A549 (cell line): ENCODE measurements around the gene TBC1D22A. TPM values are rescaled to one million over a fixed set of nuclear protein-coding genes. Genes with fewer than 3 reads are reported as not detected.

Source experiments
- ATAC-seq, 2 experiments: fragments of 200-7000 bp in 1 of 2; fragments of >200 bp in 1 of 2; cut with Nextera tagmentation in 1 of 2; cut with Tn5 transposase in 1 of 2; 3 replicates each; pipeline versions ENCODE4 v1.8.0 to v1.9.1; 2018 to 2020; ENCODE audit warnings: mild to moderate bottlenecking in 1 of 2, moderate library complexity in 1 of 2
- CTCF ChIA-PET: fragments of 300-600 bp; sonication (Branson Sonifier 250); formaldehyde crosslinking; extraction: SDS; loops from one replicate; lab custom pipeline; 2021; ENCODE audit warnings: antibody characterized with exemption, inconsistent platforms; lab: Yijun Ruan, JAX
- POLR2A ChIA-PET: fragments of 350-600 bp; formaldehyde crosslinking; extraction: SDS; loops from one replicate; lab custom pipeline; 2021; ENCODE audit warnings: antibody characterized with exemption, inconsistent platforms; lab: Yijun Ruan, JAX
- DNase-seq, 2 experiments: peaks; one replicate each; pipeline versions ENCODE4 v3.0.0 to v3.0.0-alpha.2; 2011 to 2016; ENCODE audit warnings: low read depth in 1 of 2, low spot score in 1 of 2
- FAIRE-seq: peaks from 2 replicates; lab custom pipeline; 2011; peaks lifted over from hg19 to GRCh38; lab: Jason Lieb, UNC
- H3K27ac ChIP-seq, 2 experiments: fragments of >200 bp; sonication (Bioruptor Twin); formaldehyde crosslinking; 3 replicates each; pipeline ENCODE4 v1.5.1; 2016 to 2017
- H3K4me1 ChIP-seq: fragments of >200 bp; sonication (Bioruptor Twin); formaldehyde crosslinking; 3 replicates; pipeline ENCODE4 v1.6.1; 2016
- H3K4me2 ChIP-seq: fragments of >200 bp; sonication (Bioruptor Twin); formaldehyde crosslinking; 3 replicates; pipeline ENCODE4 v1.6.1; 2016
- H3K4me3 ChIP-seq: fragments of >200 bp; sonication (Bioruptor Twin); formaldehyde crosslinking; 3 replicates; pipeline ENCODE4 v1.5.1; 2016
- H3K9me3 ChIP-seq: fragments of >200 bp; sonication (Bioruptor Twin); formaldehyde crosslinking; 3 replicates; pipeline ENCODE4 v1.6.1; 2016
- BCL3 ChIP-seq: fragments of >200 bp; sonication (Bioruptor Twin); formaldehyde crosslinking; IDR thresholded peaks from 3 replicates; pipeline ENCODE4 v1.6.1; 2016
- BHLHE40 ChIP-seq: IDR thresholded peaks from 2 replicates; pipeline ENCODE4 v1.6.1; 2012; ENCODE audit warnings: low read depth, low read length, inconsistent platforms
- CBX2 ChIP-seq: fragments of 200-600 bp; sonication (generic); IDR thresholded peaks from 2 replicates; pipeline ENCODE4 v1.6.1; 2016; ENCODE audit warnings: low read depth, mild to moderate bottlenecking, borderline replicate concordance
- CHD4 ChIP-seq: fragments of 200-600 bp; sonication (generic); IDR thresholded peaks from 2 replicates; pipeline ENCODE4 v1.6.1; 2016; ENCODE audit warnings: antibody characterized with exemption, mild to moderate bottlenecking, borderline replicate concordance
- E2F6 ChIP-seq: IDR thresholded peaks from 2 replicates; pipeline ENCODE4 v1.6.1; 2012; ENCODE audit warnings: low read depth, borderline replicate concordance
- ELK1 ChIP-seq: fragments of 150-350 bp; IDR thresholded peaks from 2 replicates; pipeline ENCODE4 v1.6.1; 2014; ENCODE audit warnings: low read depth, mild to moderate bottlenecking, low read length
- EP300 ChIP-seq, 2 experiments: fragments of >200 bp; sonication (Bioruptor Twin); formaldehyde crosslinking; IDR thresholded peaks; 2 replicates in 1 of 2; 3 replicates in 1 of 2; pipeline ENCODE4 v1.6.1; 2016 to 2017
- HES2 ChIP-seq: fragments of >200 bp; sonication (Bioruptor Twin); formaldehyde crosslinking; IDR thresholded peaks from 2 replicates; pipeline ENCODE4 v1.6.1; 2016
- HOXB13 ChIP-seq: fragments of 250-450 bp; sonication (Bioruptor Pico); IDR thresholded peaks from 2 replicates; pipeline ENCODE4 v1.5.0; 2020; ENCODE audit warnings: low read depth, mild to moderate bottlenecking, moderate library complexity
- HOXB5 ChIP-seq: fragments of 250-450 bp; sonication (Bioruptor Pico); IDR thresholded peaks from 2 replicates; pipeline ENCODE4 v1.5.0; 2020; ENCODE audit warnings: mild to moderate bottlenecking, moderate library complexity
- JUNB ChIP-seq: fragments of >200 bp; sonication (Bioruptor Twin); formaldehyde crosslinking; IDR thresholded peaks from 2 replicates; pipeline ENCODE4 v1.6.1; 2016
- MAFK ChIP-seq: fragments of 450-650 bp; IDR thresholded peaks from 2 replicates; pipeline ENCODE4 v1.6.1; 2014; ENCODE audit not compliant: partially characterized antibody
- POLR2A ChIP-seq: IDR thresholded peaks from 2 replicates; pipeline ENCODE4 v1.6.1; 2012; ENCODE audit warnings: mild to moderate bottlenecking, low read length
- RAD21 ChIP-seq, 2 experiments: fragments of >200 bp in 1 of 2; sonication (Bioruptor Twin) in 1 of 2; formaldehyde crosslinking in 1 of 2; IDR thresholded peaks in 1 of 2; conservative IDR thresholded peaks in 1 of 2; 2 replicates in 1 of 2; 3 replicates in 1 of 2; pipeline ENCODE4 v1.6.1; 2012 to 2018; ENCODE audit warnings: inconsistent platforms in 1 of 2
- RCOR1 ChIP-seq: fragments of 150-350 bp; IDR thresholded peaks from 2 replicates; pipeline ENCODE4 v1.6.1; 2014; ENCODE audit warnings: antibody characterized with exemption, low read length, low read depth
- USF2 ChIP-seq: fragments of 450-650 bp; IDR thresholded peaks from 2 replicates; pipeline ENCODE4 v1.6.1; 2014; ENCODE audit warnings: antibody characterized with exemption
- WGBS: methylation state at CpG from one replicate; pipeline ENCODE4 v1.1.6; 2017; ENCODE audit errors: missing lambda C conversion rate; 5-methylcytosine and 5-hydroxymethylcytosine counted together
- polyA plus RNA-seq, 4 experiments: library from polyadenylated mRNA; depleted of rRNA in 3 of 4; stranded (reverse); fragments of >200 nt; fragmentation: RNase III in 1 of 4; extraction: RNeasy Plus Mini Kit Qiagen cat#74134 plus additional on column Dnase treatment in 1 of 4; gene quantifications; 2 replicates in 3 of 4; 3 replicates in 1 of 4; pipeline ENCODE4 v1.2.3, GENCODE V29; 2011 to 2017
- TF ChIP-seq, protein P1 (sequence below): fragments of >200 bp; sonication (Bioruptor Twin); formaldehyde crosslinking; IDR thresholded peaks from 3 replicates; pipeline ENCODE4 v1.5.1; 2016
- TF ChIP-seq, protein P2 (sequence below): fragments of 200-600 bp; sonication (generic); IDR thresholded peaks from 2 replicates; pipeline ENCODE4 v1.6.1; 2016; ENCODE audit warnings: antibody characterized with exemption, mild to moderate bottlenecking, moderate library complexity

TBC1D22A gene
- polyA plus RNA-seq, 2 of the 4 experiments (the other 2 are of a cell fraction): 8.9 to 10.8 TPM

DNA sequence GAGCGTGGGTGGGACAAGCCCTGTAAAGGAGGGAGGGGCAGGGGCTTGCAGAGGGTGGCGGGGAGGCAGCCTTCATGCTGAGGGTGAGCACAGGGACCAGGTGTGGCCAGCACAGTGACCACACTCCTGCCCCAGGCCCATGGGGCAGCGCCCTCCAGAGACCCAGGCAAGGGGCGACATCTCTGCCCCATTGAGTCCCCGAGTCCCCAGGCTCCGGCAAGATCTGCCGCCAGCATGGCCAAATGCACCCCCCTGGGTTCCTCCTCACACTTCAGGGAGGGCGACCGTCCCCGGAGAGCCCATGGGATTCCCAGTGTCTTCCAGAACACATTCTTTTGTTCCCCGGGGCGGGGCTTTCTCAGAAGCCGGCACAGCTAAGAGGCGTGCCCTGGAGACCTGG, 362.5 kb downstream of the TBC1D22A start (continued):
- no peak for TF ChIP-seq MAFK
- no peak for TF ChIP-seq BCL3
- TF ChIP-seq CHD4: no peak
- TF ChIP-seq HOXB5 (CRISPR knock-in tag): no peak

DNA sequence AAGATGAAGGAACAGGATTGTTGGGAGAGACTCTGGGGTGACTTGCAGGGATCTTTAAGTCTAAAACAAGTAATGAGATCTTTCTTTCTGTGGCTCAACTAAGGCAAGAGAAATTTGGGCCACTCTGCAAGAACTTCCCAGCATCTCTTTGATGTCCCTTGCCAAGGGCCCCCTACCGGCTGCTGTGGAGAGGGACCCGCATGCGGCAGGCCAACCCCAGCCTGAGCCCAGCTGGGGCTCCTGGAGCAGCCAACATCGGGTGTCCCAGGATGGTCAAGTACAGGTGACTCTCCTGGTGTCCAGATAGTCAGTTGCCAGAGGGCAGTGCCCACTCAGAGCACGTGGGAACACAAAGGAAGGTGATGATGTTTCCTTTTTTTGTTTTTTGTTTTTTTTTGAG, 363.2 kb downstream of the TBC1D22A start:
- WGBS: 35% methylated on average over 5 of the region's 5 CpGs
- no peak overlapping the region for H3K27ac ChIP-seq
- peak; percentile 78 to 84 for ATAC-seq
- no peak for FAIRE-seq
- peak; percentile 27 to 28 for DNase-seq
- H3K4me3 ChIP-seq: no peak overlapping the region
- ChIA-PET POLR2A (no interaction called here), CTCF (interaction anchor here (0.6 kb wide), 1 partner anchor 65 kb away, joined by 3 read pairs; no protein-coding TSS in a partner anchor)
- H3K4me1 ChIP-seq: peaks cover 11% of the 10 kb centered on the region; the same call in 2 of the 3 replicates
- no peak overlapping the region for H3K4me2 ChIP-seq
- TF ChIP-seq RAD21 (conservative IDR thresholded peaks at IDR 0.05 in 1 of 2, IDR thresholded peaks at IDR 0.05 in 1 of 2) (0 out of 5 replicates have a peak, but pooled peaks of 1 of the 2 experiments have one; percentile 14), E2F6 (no peak), JUNB (no peak), RCOR1 (no peak), POLR2A (no peak), ELK1 (no peak), USF2 (no peak), EP300 (IDR thresholded peaks at IDR 0.05) (no peak), HES2 (no peak), CBX2 (no peak), BHLHE40 (no peak), HOXB13 (no peak)
- TF ChIP-seq, protein P1, sequence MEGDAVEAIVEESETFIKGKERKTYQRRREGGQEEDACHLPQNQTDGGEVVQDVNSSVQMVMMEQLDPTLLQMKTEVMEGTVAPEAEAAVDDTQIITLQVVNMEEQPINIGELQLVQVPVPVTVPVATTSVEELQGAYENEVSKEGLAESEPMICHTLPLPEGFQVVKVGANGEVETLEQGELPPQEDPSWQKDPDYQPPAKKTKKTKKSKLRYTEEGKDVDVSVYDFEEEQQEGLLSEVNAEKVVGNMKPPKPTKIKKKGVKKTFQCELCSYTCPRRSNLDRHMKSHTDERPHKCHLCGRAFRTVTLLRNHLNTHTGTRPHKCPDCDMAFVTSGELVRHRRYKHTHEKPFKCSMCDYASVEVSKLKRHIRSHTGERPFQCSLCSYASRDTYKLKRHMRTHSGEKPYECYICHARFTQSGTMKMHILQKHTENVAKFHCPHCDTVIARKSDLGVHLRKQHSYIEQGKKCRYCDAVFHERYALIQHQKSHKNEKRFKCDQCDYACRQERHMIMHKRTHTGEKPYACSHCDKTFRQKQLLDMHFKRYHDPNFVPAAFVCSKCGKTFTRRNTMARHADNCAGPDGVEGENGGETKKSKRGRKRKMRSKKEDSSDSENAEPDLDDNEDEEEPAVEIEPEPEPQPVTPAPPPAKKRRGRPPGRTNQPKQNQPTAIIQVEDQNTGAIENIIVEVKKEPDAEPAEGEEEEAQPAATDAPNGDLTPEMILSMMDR: peak; percentile 24; the same call in 1 of the 3 replicates
- H3K9me3 ChIP-seq: no peaks in the 10 kb centered on the region

DNA sequence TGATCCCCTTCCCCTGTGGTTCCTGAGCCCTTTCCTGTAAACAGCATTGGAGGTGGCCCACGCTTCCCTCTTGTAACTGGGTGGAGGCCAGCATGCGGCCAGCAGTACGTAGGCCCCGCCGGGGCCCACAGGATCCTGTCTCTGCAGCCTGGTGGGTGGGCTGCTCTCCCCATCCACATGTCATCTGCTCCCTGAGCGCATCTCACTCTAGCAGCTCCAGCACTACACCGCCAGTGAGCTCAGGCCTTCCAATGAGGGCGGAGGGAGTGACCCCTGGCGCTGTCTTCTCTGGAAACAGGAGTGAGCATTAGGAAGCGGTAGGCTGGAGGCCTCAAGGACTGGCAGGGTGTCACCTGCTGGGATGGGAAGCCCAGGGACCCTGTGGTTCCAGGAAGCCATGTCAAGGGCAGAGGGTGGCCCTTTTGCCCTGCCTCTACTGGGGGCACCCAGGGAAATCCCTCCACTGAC, 363.9 kb downstream of the TBC1D22A start:
- ATAC-seq (0 out of 6 replicates have a peak, but pooled peaks of 1 of the 2 experiments have one; percentile 20), DNase-seq (no peak), FAIRE-seq (no peak)
- peaks cover 11% of the 10 kb centered on the region; the same call in 2 of the 3 replicates for H3K4me1 ChIP-seq
- ChIA-PET CTCF (no interaction called here), POLR2A (no interaction called here)
- no peak overlapping the region for H3K4me3 ChIP-seq
- TF ChIP-seq, protein P2, sequence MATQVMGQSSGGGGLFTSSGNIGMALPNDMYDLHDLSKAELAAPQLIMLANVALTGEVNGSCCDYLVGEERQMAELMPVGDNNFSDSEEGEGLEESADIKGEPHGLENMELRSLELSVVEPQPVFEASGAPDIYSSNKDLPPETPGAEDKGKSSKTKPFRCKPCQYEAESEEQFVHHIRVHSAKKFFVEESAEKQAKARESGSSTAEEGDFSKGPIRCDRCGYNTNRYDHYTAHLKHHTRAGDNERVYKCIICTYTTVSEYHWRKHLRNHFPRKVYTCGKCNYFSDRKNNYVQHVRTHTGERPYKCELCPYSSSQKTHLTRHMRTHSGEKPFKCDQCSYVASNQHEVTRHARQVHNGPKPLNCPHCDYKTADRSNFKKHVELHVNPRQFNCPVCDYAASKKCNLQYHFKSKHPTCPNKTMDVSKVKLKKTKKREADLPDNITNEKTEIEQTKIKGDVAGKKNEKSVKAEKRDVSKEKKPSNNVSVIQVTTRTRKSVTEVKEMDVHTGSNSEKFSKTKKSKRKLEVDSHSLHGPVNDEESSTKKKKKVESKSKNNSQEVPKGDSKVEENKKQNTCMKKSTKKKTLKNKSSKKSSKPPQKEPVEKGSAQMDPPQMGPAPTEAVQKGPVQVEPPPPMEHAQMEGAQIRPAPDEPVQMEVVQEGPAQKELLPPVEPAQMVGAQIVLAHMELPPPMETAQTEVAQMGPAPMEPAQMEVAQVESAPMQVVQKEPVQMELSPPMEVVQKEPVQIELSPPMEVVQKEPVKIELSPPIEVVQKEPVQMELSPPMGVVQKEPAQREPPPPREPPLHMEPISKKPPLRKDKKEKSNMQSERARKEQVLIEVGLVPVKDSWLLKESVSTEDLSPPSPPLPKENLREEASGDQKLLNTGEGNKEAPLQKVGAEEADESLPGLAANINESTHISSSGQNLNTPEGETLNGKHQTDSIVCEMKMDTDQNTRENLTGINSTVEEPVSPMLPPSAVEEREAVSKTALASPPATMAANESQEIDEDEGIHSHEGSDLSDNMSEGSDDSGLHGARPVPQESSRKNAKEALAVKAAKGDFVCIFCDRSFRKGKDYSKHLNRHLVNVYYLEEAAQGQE: no peak
- no peak overlapping the region for H3K27ac ChIP-seq
- no peak overlapping the region for H3K4me2 ChIP-seq
- WGBS: 97% methylated on average over 5 of the region's 10 CpGs
- no peaks in the 10 kb centered on the region for H3K9me3 ChIP-seq
